CD1c-positive myeloid dendritic cell (primary cell): Measurements from ENCODE around the gene MRPL37.

ENCODE experiments used
- DNase-seq: peaks from one replicate; pipeline ENCODE4 v3.0.0-alpha.2; 2016; ENCODE audit errors: extremely low spot score

MRPL37 gene

GRCh38 chr1:54240741-54241335 is 40.9 kb downstream of the MRPL37 start:
- no peak for DNase-seq

- DNase-seq: no peak
Observed at GRCh38 chr1:54241364-54241763, 41.4 kb downstream of the MRPL37 start.

GRCh38 chr1:54243022-54243421 is 43.1 kb downstream of the MRPL37 start:
- no peak for DNase-seq

- no peak for DNase-seq
Observed at GRCh38 chr1:54244655-54245054, 44.7 kb downstream of the MRPL37 start.

- no peak for DNase-seq
Observed at GRCh38 chr1:54245501-54245900, 45.5 kb downstream of the MRPL37 start.

- DNase-seq: no peak
Observed at GRCh38 chr1:54246116-54246721, 46.3 kb downstream of the MRPL37 start.

GRCh38 chr1:54247863-54248515 is 48.0 kb downstream of the MRPL37 start:
- no peak for DNase-seq

GRCh38 chr1:54248966-54249365 is 49.0 kb downstream of the MRPL37 start:
- DNase-seq: no peak

GRCh38 chr1:54249819-54250435 is 50.0 kb downstream of the MRPL37 start:
- peak; percentile 58 for DNase-seq

GRCh38 chr1:54250670-54251069 is 50.7 kb downstream of the MRPL37 start:
- no peak for DNase-seq

- DNase-seq: no peak
Observed at GRCh38 chr1:54252371-54252936, 52.5 kb downstream of the MRPL37 start.

GRCh38 chr1:54253480-54253879 is 53.5 kb downstream of the MRPL37 start:
- DNase-seq: no peak

- DNase-seq: no peak
Observed at GRCh38 chr1:54254055-54254454, 54.1 kb downstream of the MRPL37 start.

- no peak for DNase-seq
Observed at GRCh38 chr1:54255026-54255702, 55.2 kb downstream of the MRPL37 start.

GRCh38 chr1:54256522-54257345 is 56.8 kb downstream of the MRPL37 start:
- no peak for DNase-seq

- no peak for DNase-seq
Observed at GRCh38 chr1:54257346-54257620, 57.3 kb downstream of the MRPL37 start.

- no peak for DNase-seq
Observed at GRCh38 chr1:54257876-54258275, 57.9 kb downstream of the MRPL37 start.

- no peak for DNase-seq
Observed at GRCh38 chr1:54259546-54260140, 59.7 kb downstream of the MRPL37 start.

GRCh38 chr1:54260810-54261209 is 60.8 kb downstream of the MRPL37 start:
- DNase-seq: no peak

GRCh38 chr1:54262244-54262643 is 62.3 kb downstream of the MRPL37 start:
- no peak for DNase-seq
